Measurements from ENCODE around the gene TSHZ1. TPM values are rescaled to one million over a fixed set of nuclear protein-coding genes. Genes with fewer than 3 reads are reported as not detected.

The TSHZ1 gene
- total RNA-seq, 2 experiments from 2014 or later, result 18.2 to 19.0 TPM

GRCh38 chr18:75206452-75207309 is 3.9 kb upstream of the TSHZ1 start:
- Mint-ChIP-seq H3K36me3 (ENCODE audit: low read depth) (peaks cover 31% of the 10 kb centered on the region), H3K4me3 (peak overlapping the region; percentile 94), H3K27me3 (peaks cover 20% of the 10 kb centered on the region), H3K27ac (no peak overlapping the region), H3K9me3 (no peaks in the 10 kb centered on the region), H3K4me1 (peaks cover 45% of the 10 kb centered on the region)
- ChIA-PET CTCF (no interaction called here), POLR2A (interaction anchor here (1.0 to 1.1 kb wide), 2 partner anchors 10 to 40 kb away, joined by 5 to 6 read pairs; no protein-coding TSS in a partner anchor)
- no peak for DNase-seq

- CTCF ChIA-PET, result no interaction called here
- peaks cover 28% of the 10 kb centered on the region for H3K36me3 Mint-ChIP-seq (ENCODE audit: low read depth)
Observed at GRCh38 chr18:75207310-75208154, 3.1 kb upstream of the TSHZ1 start.

GRCh38 chr18:75208155-75208835 is 2.3 kb upstream of the TSHZ1 start:
- Mint-ChIP-seq H3K9me3 (no peaks in the 10 kb centered on the region), H3K27me3 (peaks cover 20% of the 10 kb centered on the region), H3K4me1 (peaks cover 55% of the 10 kb centered on the region), H3K4me3 (peak overlapping the region; percentile 94), H3K27ac (peak overlapping the region; percentile 89), H3K36me3 (ENCODE audit: low read depth) (peaks cover 30% of the 10 kb centered on the region)
- ChIA-PET CTCF (no interaction called here), POLR2A (interaction anchor here (0.7 to 3.4 kb wide), 13 partner anchors 8 to 711 kb away, joined by 3 to 31 read pairs (median 6); partner anchors contain the start of genes CNDP2 and ZNF407)
- peak; percentile 54 for DNase-seq

More at GRCh38 chr18:75207310-75208154, 3.1 kb upstream of the TSHZ1 start:
- peaks cover 20% of the 10 kb centered on the region for H3K27me3 Mint-ChIP-seq
- H3K27ac Mint-ChIP-seq, result peak overlapping the region; percentile 89
- peak overlapping the region; percentile 94 for H3K4me3 Mint-ChIP-seq
- DNase-seq, result no peak
- peaks cover 47% of the 10 kb centered on the region for H3K4me1 Mint-ChIP-seq
- H3K9me3 Mint-ChIP-seq, result no peaks in the 10 kb centered on the region
- POLR2A ChIA-PET, result interaction anchor here (1.0 to 1.1 kb wide), 2 partner anchors 9 to 39 kb away, joined by 5 to 6 read pairs; no protein-coding TSS in a partner anchor

DNA sequence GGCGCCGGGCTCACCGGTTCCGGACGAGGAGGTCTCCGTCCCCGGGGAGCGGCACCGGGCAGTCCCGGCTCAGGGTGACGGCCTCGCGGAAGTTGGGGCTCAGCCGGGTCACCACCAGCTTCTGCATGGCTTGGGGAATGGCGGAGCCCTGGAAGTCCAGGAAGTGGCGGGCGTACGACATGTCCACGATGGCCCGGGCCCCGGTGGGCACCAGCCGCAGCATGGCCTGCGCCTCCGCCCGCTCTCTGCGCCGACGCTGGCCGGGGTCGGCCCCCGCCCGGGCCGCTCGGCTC is 1.8 kb upstream of the TSHZ1 start:
- DNase-seq, result peak; percentile 42
- peak overlapping the region; percentile 40 for H3K27ac Mint-ChIP-seq

GRCh38 chr18:75209129-75209950 is 1.3 kb upstream of the TSHZ1 start, which contains the start of gene PTGR3:
PTGR3 (minus strand) TSS chr18:75209139; CDS start chr18:75209058, 81 bp downstream.
- CTCF ChIA-PET, result interaction anchor here (1.2 kb wide), 1 partner anchor 709 kb away, joined by 3 read pairs; no protein-coding TSS in a partner anchor

More for the DNA sequence above, 1.8 kb upstream of the TSHZ1 start:
- Mint-ChIP-seq H3K4me1 (peaks cover 57% of the 10 kb centered on the region), H3K9me3 (no peaks in the 10 kb centered on the region), H3K4me3 (peak overlapping the region; percentile 94), H3K27me3 (peaks cover 20% of the 10 kb centered on the region), H3K36me3 (ENCODE audit: low read depth) (peaks cover 30% of the 10 kb centered on the region)
- CTCF ChIA-PET, result no interaction called here
- POLR2A ChIA-PET, result interaction anchor here (0.6 to 3.4 kb wide), 17 partner anchors 9 to 712 kb away, joined by 3 to 31 read pairs (median 7); partner anchors contain the start of genes CNDP2 and ZNF407

GRCh38 chr18:75209951-75210258 is 692 bp upstream of the TSHZ1 start:
- POLR2A ChIA-PET, result interaction anchor here (0.8 to 3.4 kb wide), 18 partner anchors 11 to 713 kb away, joined by 3 to 31 read pairs (median 7); partner anchors contain the start of genes CNDP2 and ZNF407
- H3K4me3 Mint-ChIP-seq, result peak overlapping the region; percentile 85
- peak overlapping the region; percentile 98 for H3K27ac Mint-ChIP-seq
- CTCF ChIA-PET, result interaction anchor here (1.0 to 1.2 kb wide), 3 partner anchors 269 to 710 kb away, joined by 3 to 4 read pairs (median 3); no protein-coding TSS in a partner anchor
- H3K36me3 Mint-ChIP-seq (ENCODE audit: low read depth), result peaks cover 35% of the 10 kb centered on the region
- peaks cover 19% of the 10 kb centered on the region for H3K27me3 Mint-ChIP-seq
- peaks cover 65% of the 10 kb centered on the region for H3K4me1 Mint-ChIP-seq
- peak; percentile 32 for DNase-seq
- no peaks in the 10 kb centered on the region for H3K9me3 Mint-ChIP-seq

More at GRCh38 chr18:75209129-75209950, 1.3 kb upstream of the TSHZ1 start, which contains the start of gene PTGR3:
- H3K4me1 Mint-ChIP-seq, result peaks cover 63% of the 10 kb centered on the region
- H3K36me3 Mint-ChIP-seq (ENCODE audit: low read depth), result peaks cover 36% of the 10 kb centered on the region
- DNase-seq, result peak; percentile 89
- H3K9me3 Mint-ChIP-seq, result no peaks in the 10 kb centered on the region
- peak within 1 kb of the TSS; percentile 98 for H3K27ac Mint-ChIP-seq
- H3K4me3 Mint-ChIP-seq, result peak within 1 kb of the TSS; percentile 94
- H3K27me3 Mint-ChIP-seq, result peaks cover 20% of the 10 kb centered on the region
- POLR2A ChIA-PET, result interaction anchor here (0.6 to 3.4 kb wide), 17 partner anchors 11 to 712 kb away, joined by 3 to 31 read pairs (median 7); partner anchors contain the start of genes CNDP2 and ZNF407

DNA sequence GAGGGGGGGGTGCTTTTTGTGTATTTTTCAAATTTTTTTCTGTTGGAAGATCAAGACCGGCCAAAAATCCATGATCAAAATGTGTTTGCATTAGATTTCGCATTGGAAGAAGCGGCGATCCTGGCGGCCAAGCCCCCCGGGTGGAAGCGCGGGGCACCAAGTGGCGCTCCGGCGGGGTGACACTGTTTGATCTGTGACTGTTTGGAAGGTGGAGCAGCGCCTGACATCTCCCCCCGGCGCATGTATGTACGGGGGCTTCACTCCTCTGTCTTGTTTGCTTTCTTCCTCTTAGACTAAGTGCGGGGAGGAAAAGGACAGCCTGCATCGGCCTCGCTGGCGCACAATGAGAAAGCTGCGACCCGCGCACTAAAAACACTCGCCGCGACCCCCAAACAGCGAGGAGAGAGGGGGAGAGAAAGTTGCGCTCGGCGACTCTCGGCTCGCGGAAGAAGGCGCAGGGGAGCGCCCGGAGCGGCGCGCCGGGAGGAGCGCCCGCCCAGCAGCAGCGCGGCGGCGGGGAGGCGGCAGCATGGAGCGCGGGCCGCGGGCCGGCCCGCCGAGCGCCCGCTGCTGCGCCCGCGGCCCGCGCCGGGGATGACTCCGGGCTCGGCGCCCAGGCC is 515 bp downstream of the TSHZ1 start:
- Mint-ChIP-seq H3K27me3 (peaks cover 9% of the 10 kb centered on the region), H3K9me3 (no peaks in the 10 kb centered on the region), H3K4me1 (peaks cover 64% of the 10 kb centered on the region), H3K27ac (peak overlapping the region; percentile 98), H3K36me3 (ENCODE audit: low read depth) (peaks cover 35% of the 10 kb centered on the region), H3K4me3 (peak overlapping the region; percentile 85)
- DNase-seq, result peak; percentile 31
- POLR2A ChIA-PET, result interaction anchor here (0.8 to 3.4 kb wide), 16 partner anchors 11 to 1510 kb away, joined by 3 to 31 read pairs (median 7); partner anchors contain the start of gene ZNF407
- CTCF ChIA-PET, result interaction anchor here (0.6 to 1.1 kb wide), 4 partner anchors 57 to 612 kb away, joined by 3 to 5 read pairs (median 4); no protein-coding TSS in a partner anchor

DNA sequence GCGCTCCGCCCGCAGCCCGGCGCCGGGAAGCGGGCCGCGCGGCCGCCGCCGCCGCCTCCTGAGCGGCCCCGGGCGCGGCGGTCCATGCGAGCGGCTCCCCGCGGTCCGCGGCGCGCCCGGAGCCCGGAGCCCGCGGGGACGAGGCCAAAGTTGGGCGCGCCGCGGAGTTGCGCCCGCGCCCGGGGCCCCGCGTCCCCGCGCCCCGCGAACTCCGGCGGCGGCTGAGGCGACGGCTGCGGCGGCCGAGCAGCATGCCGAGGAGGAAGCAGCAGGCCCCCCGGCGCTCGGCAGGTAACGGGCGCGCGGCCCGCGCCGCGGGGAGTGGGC is 992 bp downstream of the TSHZ1 start:
- H3K27me3 Mint-ChIP-seq, result peaks cover 5% of the 10 kb centered on the region
- no peaks in the 10 kb centered on the region for H3K9me3 Mint-ChIP-seq
- ChIA-PET CTCF (no interaction called here), POLR2A (interaction anchor here (1.6 to 3.4 kb wide), 2 partner anchors 17 to 613 kb away, joined by 7 to 26 read pairs; partner anchors contain the start of gene ZNF407)
- H3K4me3 Mint-ChIP-seq, result no peak overlapping the region
- DNase-seq, result no peak
- H3K4me1 Mint-ChIP-seq, result peaks cover 64% of the 10 kb centered on the region
- H3K36me3 Mint-ChIP-seq (ENCODE audit: low read depth), result peaks cover 39% of the 10 kb centered on the region
- H3K27ac Mint-ChIP-seq, result no peak overlapping the region

DNA sequence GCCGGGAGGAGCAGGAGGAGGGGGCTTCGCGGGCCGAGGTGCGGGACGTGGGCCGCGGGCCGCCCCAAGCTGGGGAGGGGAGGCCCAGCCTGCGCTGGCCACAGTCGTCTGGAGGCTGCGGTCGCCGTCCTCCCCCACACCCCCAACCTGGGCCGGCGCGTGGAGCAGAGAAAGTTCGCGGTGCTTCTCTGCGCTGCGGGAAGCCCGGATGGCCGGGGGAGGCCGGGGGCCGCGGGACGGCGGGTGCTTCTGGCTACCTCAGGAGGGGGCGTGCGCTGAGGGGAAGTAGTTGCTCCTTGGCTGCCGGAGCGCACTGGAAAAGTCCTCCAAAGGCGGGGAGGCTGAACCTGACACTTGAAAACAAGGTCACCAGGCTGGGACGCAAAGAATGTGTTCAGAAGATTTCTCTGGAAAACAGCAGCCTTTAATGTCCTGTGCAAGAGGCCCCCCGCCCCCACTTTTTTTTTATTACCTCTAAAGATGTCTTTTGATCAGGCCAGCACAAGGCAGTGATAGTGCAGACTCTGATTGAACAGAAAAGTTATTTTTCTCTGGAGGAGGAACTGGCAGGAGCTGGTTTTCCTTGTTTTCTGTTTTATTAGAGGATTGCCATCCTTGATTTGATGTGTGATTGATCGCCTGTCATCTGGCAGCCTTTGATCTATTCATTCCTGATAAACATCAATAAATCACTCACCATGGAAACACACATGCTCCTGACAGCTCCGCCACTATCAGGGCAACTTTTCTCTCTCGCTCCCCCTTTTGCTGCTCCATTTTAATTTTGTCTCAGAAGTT is 1.6 kb downstream of the TSHZ1 start:
- Mint-ChIP-seq H3K36me3 (ENCODE audit: low read depth) (peaks cover 39% of the 10 kb centered on the region), H3K27me3 (peaks cover 2% of the 10 kb centered on the region), H3K27ac (peak overlapping the region; percentile 71), H3K4me1 (peaks cover 63% of the 10 kb centered on the region), H3K9me3 (no peaks in the 10 kb centered on the region), H3K4me3 (peak overlapping the region; percentile 72)
- ChIA-PET CTCF (no interaction called here), POLR2A (interaction anchor here (0.8 to 1.5 kb wide), 2 partner anchors 141 to 614 kb away, joined by 3 to 5 read pairs; partner anchors contain the start of gene ZNF407)
- peak; percentile 40 for DNase-seq

DNA sequence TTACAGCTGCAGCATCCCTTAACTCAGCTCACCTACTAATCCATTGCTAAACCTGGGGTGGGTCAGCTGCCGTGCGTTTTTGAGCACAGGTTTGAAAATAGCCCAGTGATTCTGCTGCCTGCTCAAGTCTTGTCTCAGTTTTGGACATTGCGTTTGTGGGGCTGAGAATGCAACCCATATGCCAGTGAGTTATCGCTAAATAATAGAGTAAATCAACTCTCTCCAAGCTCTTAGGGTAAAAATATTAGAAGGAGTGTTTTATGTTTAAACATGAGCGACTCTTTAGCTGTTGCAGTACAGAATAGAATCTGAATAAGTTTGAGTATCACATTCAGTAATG is 2.1 kb downstream of the TSHZ1 start:
- no peak for DNase-seq
- Mint-ChIP-seq H3K36me3 (ENCODE audit: low read depth) (peaks cover 34% of the 10 kb centered on the region), H3K4me3 (peak overlapping the region; percentile 72), H3K27me3 (no peaks in the 10 kb centered on the region), H3K27ac (peak overlapping the region; percentile 71), H3K9me3 (no peaks in the 10 kb centered on the region), H3K4me1 (peaks cover 62% of the 10 kb centered on the region)
- POLR2A ChIA-PET, result interaction anchor here (0.6 to 1.5 kb wide), 3 partner anchors 9 to 614 kb away, joined by 3 to 5 read pairs (median 3); partner anchors contain the start of gene ZNF407
- CTCF ChIA-PET, result no interaction called here
